Stimulated activated CD4-positive, alpha-beta T cell treated with anti-CD3 and anti-CD28 coated beads, Interleukin-12 subunit alpha, Interleukin-12 subunit beta, amount 100 ng/mL, for 48 hours (primary cell): Measurements from ENCODE around the gene PALLD.

Experiments
- DNase-seq, 3 donors: peaks; one replicate each; pipeline ENCODE4 v3.0.0-alpha.2; 2020; ENCODE audit warnings: low read depth in 2 of 3, low spot score in 1 of 3

PALLD gene

DNA sequence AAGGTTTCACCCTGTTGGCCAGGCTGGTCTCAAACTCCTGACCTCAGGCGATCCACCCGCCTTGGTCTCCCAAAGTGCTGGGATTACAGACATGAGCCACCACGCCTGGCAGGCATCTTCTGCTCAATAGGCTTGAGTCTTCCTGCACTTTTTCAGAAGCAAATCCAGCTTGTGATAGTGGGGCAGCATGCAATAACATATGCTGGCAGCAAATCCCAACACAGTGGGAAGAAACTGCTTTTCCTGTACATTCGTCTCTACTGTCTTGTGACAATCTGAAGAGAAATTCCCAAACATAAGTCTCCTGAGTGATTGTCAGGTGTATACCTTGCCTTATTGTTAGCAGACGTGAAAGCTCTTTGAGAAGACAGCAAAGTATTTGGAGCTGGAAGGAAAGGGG is 145.7 kb downstream of the PALLD start:
- no peak for DNase-seq

DNA sequence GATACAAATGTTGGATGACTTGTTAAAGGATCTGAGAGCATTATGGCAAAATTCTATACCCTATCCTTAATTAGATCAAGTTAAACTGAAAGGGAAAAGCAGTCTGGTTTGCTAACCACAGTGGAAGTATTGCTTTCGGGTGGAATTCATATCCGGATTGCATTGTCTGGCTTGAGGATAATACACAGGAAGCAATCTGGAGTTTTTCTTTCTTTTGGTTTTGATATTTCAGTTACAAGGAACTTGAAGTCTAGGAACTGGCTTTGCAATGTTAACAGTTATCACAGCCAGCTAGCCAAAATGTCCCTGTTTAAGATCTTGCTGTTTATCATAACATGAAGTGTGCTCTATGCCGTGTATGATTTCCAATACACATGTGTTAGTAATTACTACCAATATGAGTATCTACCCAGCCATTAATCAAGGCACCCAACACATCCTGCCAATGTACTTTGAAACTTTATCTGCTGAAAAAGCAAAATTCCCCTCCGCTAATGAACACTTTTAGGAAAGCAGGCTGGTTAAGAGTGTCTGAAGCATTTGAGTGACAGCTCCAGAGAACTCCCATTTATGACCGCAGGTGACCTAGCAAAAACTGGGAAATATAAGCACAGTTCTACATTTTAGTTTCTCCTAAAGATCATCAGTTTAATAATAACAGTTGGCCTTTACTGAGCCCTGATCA is 146.4 kb downstream of the PALLD start:
- DNase-seq: no peak

DNA sequence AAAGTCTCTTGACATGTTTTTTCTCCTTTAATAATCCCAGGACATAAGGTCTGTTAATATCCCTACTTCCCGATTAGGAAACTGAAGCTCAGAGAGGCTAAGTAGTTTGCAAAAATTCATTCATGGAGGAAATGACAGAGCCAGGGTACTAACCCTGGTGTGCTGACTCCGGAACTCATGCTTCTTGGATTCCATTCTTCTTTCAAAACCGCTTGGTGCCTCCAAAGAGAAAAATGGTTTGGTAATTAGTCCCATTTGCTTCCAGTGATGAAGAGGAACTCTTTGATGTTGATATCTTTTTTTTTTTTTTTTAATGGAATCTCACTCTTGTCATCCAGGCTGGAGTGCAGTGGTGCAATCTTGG is 146.9 kb downstream of the PALLD start:
- DNase-seq: no peak

DNA sequence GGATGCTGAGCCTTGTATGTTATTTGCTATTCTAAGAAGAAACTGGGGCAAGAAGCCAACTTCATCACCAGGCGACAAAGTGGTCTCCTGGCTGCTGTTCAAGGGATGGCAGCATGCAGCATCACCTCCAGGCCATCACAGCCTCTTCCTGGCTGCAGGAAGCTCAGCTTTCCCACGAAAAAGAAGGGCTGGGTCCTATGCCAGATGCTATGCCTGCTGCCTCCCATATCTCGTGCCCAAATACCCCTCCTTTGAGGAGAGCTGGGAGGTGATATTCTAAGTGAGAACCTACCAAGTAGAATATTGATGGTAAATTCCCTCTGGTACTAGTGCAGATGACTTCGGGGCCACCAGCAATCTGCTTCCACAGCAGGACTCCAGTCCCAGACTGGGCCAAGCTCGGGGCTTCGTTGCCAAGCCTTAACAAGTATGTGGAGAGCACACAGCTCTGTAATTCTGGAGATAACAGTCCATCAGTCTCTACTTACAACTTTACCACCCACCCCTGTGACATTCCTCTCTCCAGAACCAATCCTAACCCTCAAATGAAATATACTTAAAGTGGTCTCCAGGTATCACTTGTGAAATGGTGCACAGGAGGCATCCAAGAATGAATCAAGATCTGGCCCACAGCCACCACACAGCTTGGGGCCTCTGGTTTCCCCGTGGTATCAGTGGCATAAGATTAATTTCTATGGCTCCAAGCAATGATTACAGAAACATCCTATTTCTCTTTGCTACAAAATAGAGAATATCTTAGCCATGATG is 149.3 kb downstream of the PALLD start:
- no peak for DNase-seq

DNA sequence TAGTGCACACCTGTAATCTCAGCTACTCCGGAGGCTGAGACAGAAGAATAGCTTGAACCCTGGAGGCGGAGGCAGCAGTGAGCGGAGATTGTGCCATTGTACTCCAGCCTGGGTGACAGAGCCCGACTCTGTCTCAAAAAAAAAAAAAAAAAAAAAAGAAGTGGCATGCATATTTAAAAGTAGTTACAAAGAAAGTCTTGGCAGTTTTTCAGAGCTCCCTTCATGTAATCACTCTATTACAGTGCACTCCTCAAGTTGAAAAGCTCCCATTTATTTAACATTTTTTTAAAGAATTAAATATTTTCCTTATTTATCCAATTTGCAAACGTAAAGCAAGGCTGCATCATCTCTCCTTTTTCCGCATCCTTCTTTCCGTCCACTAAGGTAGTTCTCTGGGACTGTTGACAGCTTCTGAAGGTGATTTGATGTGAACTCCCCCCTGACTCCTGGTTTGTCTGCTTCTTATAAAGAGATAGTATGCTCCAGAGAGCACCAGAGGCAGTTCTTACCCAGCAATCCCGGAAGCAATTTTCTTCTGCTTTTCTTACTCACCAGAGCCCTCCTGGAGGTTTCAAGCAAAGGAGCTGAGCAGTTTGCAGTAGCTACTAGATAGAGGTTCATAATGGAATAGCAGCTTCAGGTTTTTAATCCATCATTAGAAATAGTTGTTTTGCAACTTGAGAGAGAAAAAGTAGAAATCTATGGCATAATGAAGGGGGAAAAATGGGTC is 151.0 kb downstream of the PALLD start:
- no peak for DNase-seq

DNA sequence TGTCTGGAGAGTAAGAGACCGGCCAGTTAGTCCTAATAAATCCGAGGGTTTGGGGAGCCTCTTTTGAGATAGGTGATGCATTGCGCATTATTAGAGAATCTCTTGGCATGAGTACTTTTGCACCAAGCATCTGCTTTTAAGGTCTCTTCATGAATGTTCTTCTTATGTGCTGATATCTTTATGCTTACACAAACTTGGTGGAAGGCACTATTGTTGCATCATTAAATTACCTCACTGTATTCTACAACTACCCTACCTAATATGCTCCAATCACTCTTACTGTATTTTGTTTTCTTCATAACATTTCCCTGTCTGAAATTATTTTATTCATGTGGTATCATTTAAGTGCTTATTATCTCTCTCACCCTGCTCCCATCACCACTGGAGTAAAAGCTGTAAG is 151.6 kb downstream of the PALLD start:
- DNase-seq: no peak

DNA sequence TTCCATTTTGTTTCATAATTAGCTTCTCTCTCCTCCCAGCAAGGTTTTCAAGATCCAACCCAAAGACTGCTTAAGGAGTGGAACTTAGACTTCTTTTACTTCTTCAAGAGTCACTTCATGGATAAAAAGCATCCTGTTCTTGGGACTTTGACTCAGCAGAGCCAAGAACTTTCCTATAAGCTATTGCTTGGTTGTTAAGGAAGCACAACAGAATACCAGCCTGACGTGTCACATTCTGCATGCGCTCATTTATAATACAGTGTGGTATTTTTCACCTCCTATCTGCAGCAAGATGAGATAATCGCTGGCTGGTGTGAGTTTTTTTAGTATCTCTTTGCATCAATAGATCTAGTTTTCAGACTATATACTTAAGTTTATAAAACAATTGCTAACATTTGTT is 152.1 kb downstream of the PALLD start:
- no peak for DNase-seq

DNA sequence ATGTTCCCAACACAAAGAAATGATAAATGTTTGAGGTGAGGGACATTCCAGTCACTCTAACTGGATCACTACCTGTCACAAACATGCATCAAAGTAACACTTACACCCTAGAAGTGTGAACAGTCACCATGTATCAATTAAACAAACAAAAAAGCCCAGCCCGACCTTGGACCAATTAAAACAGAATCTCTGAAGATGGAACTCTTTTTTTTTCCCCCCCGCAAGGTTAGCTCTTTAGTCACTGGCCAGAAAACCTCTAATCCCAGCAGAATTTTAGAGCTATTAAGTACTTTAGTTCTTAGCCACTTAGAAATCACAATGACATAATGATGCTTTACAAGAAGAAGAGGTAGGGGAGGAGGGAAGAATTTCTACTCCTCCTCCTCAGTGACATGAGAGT is 154.5 kb downstream of the PALLD start:
- no peak for DNase-seq

DNA sequence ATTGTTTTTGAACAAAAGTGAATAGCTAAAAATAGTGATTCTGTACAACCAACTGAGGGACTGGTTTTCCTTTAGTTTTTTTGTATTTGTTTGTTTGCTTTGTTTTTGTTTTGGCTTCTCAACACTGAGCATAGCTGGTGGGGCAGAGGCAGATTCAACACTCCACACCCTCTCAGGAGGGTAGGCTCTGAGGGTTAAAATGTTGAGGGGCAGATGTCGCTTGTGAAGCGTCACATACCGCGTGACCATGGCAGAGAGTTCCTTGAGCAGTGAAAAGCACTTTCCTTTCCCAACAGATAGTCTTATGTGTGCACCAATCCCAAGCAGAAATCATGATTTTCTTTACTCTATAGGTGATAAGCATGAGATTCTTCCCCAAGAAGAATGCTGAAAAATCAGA is 155.0 kb downstream of the PALLD start:
- DNase-seq: no peak

DNA sequence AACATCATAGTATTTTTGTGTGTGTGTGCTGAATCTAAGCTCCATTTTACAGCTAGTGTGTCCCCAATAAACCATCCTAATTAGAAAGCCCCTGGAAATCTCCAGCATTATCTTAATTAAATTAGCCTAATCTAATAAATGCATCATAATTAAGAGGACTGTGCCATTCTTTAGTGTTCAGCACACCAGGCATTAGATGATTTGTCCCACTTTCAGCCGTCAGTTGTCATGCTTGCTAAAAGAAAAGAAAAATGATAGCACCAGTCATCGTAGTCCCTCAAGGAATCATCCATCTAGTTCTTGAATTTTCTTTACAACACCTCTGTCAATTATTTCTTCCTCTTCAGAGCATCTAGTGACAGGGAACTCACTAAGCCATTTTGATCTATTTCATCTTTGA is 155.9 kb downstream of the PALLD start:
- no peak for DNase-seq

DNA sequence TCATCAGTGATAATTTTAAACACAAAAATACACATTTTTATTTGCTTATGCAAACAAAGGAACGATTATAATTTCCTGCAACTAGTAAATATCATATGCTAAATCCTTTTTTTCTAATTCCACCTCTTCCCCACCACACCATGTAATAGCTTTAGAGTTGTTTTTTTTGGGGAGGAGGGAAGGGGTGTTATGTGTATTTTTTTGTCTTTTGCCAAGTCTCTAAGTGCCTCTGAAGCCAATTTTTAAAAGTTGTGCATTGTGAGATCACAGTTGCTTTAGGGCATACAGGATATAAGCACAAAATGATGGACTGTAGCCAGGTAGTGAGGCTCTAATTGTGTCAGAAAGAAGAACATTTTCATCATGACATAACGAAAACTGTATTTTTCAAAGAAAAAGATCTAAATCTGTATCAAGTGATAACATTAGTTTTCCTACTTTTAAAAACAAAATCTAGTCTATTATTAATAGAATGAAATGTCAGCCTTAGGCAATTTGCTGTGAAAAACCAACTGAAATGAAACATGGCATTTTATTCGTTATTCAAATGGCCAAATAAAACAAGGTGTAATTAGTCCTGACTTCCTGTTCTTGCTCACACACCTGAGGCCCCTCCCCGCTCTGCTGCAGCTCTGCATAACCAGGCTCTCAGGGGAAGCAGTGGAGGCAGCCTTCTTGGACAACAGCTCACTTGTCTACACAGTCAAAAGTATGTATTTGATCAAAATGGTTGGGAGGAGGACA is 157.4 kb downstream of the PALLD start:
- DNase-seq: no peak

DNA sequence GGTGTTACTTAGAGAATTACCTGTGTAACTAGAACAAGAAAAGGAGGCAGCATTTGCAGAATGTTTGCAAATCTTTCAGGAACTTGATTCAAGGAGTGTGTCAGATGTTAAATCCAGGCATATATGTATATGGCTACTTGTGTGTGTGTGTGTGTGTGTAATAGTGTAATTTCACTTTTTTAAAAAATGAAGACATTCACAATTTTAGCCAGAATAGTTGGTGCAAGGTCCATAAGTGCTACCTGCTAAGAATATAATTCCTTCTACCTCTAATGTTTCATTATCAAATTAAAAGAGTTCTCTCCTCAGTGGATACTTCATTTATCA is 158.0 kb downstream of the PALLD start:
- no peak for DNase-seq

DNA sequence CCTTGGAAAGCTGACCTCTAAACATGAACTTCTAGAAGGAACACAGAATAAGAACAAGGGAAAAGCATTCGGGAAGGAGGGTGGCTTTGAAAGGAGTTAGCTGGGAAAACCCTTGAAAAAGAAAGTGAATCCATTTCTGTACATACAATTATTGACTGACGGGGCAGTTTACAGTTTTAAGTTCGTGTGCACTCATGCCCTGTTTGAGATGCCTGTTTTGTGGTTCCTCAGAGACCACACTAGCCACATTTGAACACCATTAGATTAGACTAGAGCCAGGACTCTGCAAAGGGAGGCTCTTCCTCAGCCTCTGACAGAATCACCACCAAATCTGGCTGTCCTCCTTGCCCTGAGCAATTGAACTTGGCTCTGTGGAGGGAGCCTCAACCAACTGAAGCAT is 158.3 kb downstream of the PALLD start:
- no peak for DNase-seq

DNA sequence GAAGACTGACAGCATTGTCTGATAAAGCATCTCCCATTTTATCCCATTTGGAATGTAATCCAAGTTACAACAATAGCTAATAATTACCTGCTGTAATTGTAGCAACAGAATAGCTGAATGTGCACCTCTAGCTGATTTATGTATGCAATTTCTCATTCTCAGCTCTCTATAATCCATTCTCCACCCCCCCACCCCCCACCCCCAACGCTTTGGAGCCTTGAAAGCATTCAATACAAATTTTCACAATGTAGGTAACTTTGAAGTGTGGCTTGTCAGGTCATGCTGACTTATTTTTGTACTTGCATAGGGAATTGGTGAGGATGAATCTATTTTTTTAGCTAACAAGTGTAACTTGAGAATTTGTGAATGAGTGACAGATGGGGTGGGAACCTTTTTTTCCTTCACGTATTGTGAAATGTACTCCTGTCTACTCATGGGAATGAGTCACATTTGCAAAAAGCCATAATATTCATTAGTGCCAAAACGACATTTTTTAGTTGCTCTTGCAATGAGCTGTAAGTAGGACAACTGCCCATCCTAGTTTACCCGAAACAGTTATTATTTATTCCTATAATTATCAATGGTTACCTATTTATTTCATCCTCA is 159.3 kb downstream of the PALLD start:
- DNase-seq: no peak

DNA sequence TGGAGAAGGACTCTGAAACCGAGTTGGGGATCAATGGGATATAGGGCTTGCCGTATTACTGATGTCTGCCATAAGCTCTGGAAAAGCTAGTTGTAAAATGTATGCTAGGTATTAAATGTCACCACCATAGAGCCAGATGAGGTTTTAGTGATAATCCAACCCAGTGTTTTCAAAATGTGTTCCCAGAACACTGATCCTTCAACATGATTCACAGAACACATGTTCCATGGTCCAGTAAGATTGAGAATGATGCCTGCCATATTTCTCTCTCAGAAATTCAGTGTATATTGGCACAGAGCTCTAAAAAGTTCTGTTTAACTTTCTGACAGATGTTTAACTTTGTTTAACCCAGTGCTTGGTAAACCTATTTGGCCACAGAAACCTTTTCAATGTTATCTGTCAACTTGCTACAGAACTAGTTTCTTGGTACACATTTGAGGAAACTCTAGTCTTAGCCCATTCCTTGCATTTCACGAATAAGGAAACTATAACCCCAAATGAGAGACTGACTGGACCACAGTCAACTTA is 160.2 kb downstream of the PALLD start:
- no peak for DNase-seq

DNA sequence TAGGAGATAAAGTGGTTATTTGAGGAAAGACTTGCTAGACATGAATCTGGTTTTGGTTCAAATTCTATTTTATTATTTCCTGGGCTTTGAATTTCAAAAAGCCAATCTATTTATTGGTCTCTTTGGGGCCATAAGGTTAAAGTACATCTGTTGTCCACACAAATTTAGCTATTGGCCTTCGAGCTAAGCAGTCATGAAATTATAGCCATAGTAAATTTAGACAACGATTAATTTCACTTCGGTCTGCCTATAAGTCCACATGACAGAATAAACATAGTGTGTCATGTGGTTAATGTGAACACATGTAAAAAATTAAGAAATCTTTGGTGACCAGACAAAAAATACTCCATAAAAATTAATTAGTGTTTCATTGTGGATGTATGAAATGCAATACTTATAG is 161.9 kb downstream of the PALLD start:
- DNase-seq: no peak

DNA sequence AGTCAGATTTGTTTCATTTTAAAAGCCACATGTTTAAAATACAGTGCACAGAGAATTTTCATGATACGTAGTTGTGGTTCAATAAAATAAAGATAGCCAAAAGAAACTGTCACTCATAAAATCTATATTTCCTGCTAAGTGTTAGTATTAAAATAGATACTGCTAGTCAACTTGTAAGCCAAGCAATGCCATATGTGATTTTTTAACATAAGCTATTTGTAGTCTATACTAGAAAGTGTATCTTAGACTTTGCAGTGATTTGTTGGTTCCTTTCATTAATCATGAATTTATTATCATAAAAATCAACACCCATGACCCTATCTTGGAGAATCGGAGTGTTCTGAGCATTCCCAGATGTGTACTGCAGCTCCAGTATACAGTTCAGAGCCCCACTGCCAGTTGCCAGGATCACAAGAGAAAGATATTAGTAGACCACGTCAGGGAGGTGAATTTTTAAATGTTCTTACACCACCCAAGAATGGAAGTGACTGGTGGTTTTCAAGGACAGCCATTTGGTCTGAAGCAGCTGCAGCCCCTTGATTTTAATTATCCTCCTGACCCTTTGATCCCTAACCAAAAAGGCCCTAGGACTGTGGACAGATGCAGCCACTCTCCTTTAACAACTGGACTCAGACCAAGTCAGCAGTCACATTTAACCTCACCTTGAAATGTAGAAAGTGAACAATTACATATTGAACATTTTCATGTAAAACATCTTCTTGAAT is 163.1 kb downstream of the PALLD start:
- DNase-seq: no peak

DNA sequence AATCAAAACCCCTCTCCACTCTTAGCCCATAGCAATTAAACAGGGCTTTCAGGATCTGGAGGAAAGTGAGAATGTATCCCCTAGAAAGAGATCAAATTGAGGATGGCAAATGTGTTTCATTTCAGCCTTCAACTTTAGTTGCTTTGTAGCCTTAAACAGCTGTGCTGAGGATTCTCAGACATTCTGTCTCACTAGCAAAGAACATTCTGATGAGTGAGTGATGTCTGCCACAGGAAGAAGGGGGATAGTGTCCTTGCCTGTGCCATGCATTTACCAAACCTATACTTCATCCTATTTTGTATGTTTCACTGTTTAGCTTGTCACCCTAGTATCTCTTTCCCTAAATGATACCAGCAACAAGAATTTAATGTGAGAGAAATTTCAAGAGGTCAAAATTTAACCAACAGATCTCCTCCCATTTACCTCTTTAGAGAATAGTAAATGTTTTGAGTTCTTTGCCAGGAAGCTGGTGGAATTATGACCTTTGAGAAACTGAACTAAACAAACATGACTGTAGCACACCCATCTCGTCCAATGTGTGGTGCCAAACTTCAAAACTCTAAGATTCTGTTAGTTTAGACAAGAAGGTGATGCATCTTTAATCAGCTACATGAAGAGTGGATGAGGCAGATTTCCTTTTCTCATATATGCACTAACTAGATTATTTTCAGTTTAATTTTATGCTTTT is 165.6 kb downstream of the PALLD start:
- DNase-seq: no peak

DNA sequence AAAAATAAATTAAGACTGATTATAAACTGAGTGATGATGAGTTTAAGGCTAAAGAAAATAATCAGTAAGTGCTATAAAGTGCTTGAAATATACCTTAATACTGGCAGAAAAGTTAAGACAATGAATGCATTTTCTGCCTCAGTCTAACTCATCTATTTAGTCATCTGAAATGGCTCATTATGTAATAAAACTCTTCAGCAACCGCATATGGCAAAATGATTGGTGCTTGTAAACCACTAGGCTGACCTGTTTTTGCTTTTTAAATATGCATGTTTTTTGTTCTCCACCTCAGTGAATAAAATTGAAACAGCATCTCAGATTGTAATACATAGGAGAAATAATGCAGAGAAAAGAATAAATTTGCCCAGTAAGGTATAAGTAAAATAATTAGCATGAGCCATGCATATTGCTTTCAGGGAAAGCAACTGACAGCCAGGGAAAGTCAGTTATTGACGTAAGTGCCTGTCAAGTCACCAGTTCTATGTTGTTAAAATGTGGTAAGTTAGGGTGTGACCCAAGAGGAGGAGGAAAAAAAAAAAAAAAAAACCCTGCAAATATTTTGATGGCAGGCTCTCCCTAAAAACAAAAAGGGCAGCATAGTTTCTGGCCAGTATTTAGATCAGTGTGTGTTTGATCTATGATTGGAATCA is 167.5 kb downstream of the PALLD start:
- no peak for DNase-seq
